Mesodermal cell (in vitro differentiated cells): Measurements from ENCODE around the gene IRX2.

Source experiments
- H3K27ac ChIP-seq: 2 replicates; pipeline ENCODE4 v1.7.0; 2013; ENCODE audit warnings: mild to moderate bottlenecking, low read depth, low read length, moderate library complexity; ENCODE audit not compliant: severe bottlenecking
- H3K36me3 ChIP-seq: 2 replicates; pipeline ENCODE4 v1.7.1; 2013; ENCODE audit warnings: mild to moderate bottlenecking, low read length, moderate library complexity; ENCODE audit not compliant: control insufficient read depth, insufficient read depth
- H3K4me1 ChIP-seq: one replicate; pipeline ENCODE4 v1.7.1; 2013; ENCODE audit warnings: mild to moderate bottlenecking, low read length; ENCODE audit not compliant: insufficient read depth, control insufficient read depth, poor library complexity, severe bottlenecking
- H3K4me3 ChIP-seq: 2 replicates; pipeline ENCODE4 v1.7.0; 2013; ENCODE audit warnings: low read length, control low read depth, mild to moderate bottlenecking; ENCODE audit not compliant: insufficient read depth, poor library complexity, severe bottlenecking; ENCODE audit errors: extremely low read depth
- H3K9me3 ChIP-seq: 2 replicates; pipeline ENCODE4 v1.7.1; 2013; ENCODE audit warnings: mild to moderate bottlenecking, low read length, moderate library complexity; ENCODE audit not compliant: control insufficient read depth
- WGBS, 2 experiments: methylation state at CpG; one replicate each; pipeline ENCODE4 v1.1.5; 2013; ENCODE audit warnings: missing lambda C conversion rate in 2 of 2; ENCODE audit not compliant: insufficient coverage in 2 of 2; 5-methylcytosine and 5-hydroxymethylcytosine counted together

The IRX2 gene

DNA sequence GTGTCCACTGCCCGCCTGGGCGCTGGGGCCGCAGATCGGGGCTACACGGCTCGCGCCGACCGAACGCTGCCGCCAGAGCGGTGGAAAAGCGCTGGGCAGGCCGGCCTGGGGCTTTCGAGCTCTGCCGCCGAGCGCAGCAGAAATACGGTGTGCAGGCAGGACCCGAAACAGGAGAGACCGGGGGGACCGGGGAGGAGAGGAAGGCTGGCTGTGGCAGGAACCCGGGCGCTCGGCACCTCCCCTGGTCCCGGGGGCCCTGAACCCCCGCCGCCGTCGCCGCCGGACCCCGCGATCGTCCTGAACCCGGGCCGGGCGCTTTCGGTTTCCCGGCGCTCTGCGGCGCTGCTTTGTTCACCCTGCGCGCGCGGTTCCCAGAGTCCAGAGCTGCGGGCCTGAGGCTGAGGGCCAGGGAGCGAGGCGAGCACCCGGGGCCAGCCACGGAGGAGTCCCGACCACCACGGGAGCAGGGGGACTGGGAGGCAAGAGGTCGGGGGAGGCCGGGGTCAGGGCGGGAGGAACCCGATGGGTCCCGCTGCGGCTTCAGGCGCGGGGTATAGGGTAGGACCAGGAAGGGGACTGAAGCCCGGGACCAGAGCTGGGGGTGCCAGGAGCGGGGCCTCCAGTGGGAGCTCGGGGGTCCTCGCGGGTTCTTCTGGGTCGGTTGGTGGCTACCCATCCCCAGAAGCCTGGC lies 12.0 kb downstream of the IRX2 start:
- H3K4me3 ChIP-seq, result peak overlapping the region; percentile 45
- 2 to 3% methylated on average over 33 to 43 of the region's 68 CpGs for WGBS, 2 experiments
- peaks cover 5% of the 10 kb centered on the region for H3K4me1 ChIP-seq
- no peaks in the 10 kb centered on the region for H3K9me3 ChIP-seq
- peaks cover 4% of the 10 kb centered on the region for H3K36me3 ChIP-seq
- H3K27ac ChIP-seq, result no peak overlapping the region

- peaks cover under 1% of the 10 kb centered on the region for H3K36me3 ChIP-seq
- peak overlapping the region; percentile 45 for H3K4me3 ChIP-seq
- no peak overlapping the region for H3K27ac ChIP-seq
- 27 to 45% methylated on average over 17 to 38 of the region's 54 CpGs for WGBS, 2 experiments
- peaks cover 5% of the 10 kb centered on the region for H3K4me1 ChIP-seq
- H3K9me3 ChIP-seq, result no peaks in the 10 kb centered on the region
Measured at GRCh38 chr5:2738700-2739359, 12.6 kb downstream of the IRX2 start.

DNA sequence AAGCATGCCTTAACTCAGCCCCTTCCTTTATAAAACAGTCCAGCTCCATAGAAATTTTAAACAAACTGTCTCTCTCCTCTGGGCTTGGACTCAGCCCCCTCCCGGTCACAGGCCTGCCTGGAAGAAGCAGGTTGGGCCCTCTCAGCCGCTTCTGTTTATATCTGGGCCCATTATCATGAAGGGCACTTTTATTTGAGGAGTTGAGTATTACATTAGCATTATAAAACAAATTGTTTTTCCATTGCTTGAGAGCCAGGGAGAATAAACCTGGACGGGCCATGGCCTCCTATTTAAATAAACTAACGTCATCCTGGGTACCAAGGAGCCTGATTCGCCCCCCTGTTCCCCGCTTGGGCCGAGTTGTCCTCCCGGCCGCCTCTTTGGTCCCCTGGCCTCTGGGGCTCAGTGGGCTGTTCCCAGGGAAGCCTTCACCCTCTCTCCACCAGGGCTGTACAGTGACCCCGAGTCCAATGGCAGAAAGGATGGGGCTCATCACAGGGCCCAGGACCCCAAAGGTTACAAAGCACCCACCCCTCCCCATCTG lies 13.2 kb downstream of the IRX2 start:
- Histone ChIP-seq H3K4me3 (no peak overlapping the region), H3K36me3 (no peaks in the 10 kb centered on the region), H3K9me3 (no peaks in the 10 kb centered on the region), H3K27ac (no peak overlapping the region), H3K4me1 (peaks cover 5% of the 10 kb centered on the region)
- WGBS, 2 experiments, result 80% methylated on average over 8 to 9 of the region's 10 CpGs

DNA sequence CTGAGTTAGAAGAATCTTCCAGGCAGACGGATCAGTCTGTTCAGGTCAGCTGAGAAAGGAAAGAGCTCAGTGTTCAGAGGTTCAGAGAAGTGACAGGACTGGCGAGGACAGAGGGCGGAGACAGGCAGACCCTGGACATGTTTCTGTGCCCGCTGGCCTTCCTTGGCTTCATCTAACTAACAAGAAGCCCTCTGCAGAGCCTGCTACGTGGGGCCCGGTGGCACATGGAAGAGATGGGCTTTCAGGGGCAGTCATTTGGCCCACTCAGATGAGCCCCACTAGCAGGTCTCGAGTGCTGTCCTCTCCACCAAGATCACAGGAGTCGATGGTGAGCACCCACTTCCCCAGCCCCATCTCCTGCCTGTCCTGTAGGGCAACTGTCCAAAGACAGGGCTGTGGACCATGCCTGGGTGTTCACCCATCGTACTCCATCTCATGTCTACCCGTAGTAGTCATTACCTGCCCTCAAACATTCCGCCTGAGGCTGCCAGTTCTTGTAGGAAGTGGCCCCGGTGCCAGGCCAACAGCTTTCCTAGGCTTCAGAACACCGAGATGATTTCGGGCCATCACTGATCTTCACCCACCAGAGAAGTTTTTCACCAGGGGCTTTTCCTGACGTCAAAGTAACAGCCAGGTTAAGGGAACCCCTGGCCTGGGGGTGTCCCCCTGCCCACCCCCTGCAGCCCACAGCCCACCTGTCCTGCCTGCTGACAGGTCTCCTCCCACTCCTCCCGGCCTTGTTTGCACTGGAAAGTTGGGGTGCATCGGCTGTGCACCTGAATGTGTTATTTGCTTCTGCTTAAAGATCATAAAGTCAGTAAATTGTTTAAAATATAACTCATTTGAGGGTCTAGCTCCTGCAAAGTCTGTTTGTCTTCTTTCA lies 14.0 kb downstream of the IRX2 start:
- peaks cover 5% of the 10 kb centered on the region for H3K4me1 ChIP-seq
- 83 to 90% methylated on average over 11 to 14 of the region's 17 CpGs for WGBS, 2 experiments
- no peak overlapping the region for H3K4me3 ChIP-seq
- H3K27ac ChIP-seq, result no peak overlapping the region
- H3K36me3 ChIP-seq, result no peaks in the 10 kb centered on the region
- no peaks in the 10 kb centered on the region for H3K9me3 ChIP-seq

- Histone ChIP-seq H3K4me3 (no peak overlapping the region), H3K9me3 (no peaks in the 10 kb centered on the region), H3K4me1 (peaks cover 5% of the 10 kb centered on the region), H3K36me3 (no peaks in the 10 kb centered on the region), H3K27ac (no peak overlapping the region)
- WGBS, 2 experiments, result 89 to 98% methylated on average over 8 of the region's 8 CpGs
Measured at GRCh38 chr5:2736872-2737271, 14.6 kb downstream of the IRX2 start.

DNA sequence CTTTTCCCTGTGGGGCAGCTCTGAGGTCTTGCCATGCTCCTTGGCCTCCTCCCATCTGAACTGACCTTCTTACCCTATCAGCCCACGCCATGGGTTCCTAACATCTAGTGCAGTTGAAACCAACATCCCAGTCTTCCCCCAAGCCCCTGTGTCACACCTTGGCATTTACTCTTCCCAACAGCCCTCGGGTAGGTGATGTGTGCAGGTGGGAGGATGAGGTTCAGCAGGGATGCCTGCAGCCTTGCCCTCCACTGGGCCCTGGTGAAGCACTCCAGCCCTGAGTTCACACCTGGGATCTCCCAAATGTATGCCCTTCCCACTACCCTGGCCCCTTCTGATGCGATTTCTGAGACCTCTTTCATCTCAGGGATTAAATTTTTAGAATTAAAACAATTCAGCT lies 15.5 kb downstream of the IRX2 start:
- WGBS, 2 experiments, result no CpG with 5 or more reads among the region's 3 CpGs
- no peak overlapping the region for H3K4me3 ChIP-seq

GRCh38 chr5:2732850-2733249 lies 18.6 kb downstream of the IRX2 start:
- Histone ChIP-seq H3K36me3 (no peaks in the 10 kb centered on the region), H3K27ac (no peak overlapping the region), H3K4me1 (no peaks in the 10 kb centered on the region), H3K4me3 (no peak overlapping the region), H3K9me3 (no peaks in the 10 kb centered on the region)
- WGBS, 2 experiments, result 92 to 100% methylated on average over 1 to 2 of the region's 3 CpGs

More for the DNA sequence above, 15.5 kb downstream of the IRX2 start:
- H3K36me3 ChIP-seq, result no peaks in the 10 kb centered on the region
- H3K27ac ChIP-seq, result no peak overlapping the region
- H3K4me1 ChIP-seq, result peaks cover 5% of the 10 kb centered on the region
- H3K9me3 ChIP-seq, result no peaks in the 10 kb centered on the region

DNA sequence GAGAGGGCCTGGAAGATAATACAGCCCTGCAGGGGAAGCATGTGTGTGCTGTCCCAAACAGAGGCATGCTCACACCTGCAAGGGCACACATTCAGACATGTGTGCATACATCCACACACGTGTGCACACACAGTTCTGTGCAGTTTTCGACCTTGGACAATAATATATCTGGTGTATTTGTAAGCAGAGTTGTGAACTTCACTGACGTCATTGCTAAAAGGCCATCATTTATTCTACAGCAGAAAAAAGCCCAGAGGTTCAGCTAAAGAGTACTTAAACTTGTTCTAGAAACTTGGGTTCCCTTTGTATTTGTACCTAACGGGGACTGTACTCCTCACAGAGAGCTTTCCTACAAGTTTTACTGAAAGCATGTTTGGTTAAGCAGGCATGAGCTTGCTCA lies 19.5 kb downstream of the IRX2 start:
- Histone ChIP-seq H3K4me3 (no peak overlapping the region), H3K9me3 (no peaks in the 10 kb centered on the region), H3K36me3 (no peaks in the 10 kb centered on the region), H3K27ac (no peak overlapping the region), H3K4me1 (no peaks in the 10 kb centered on the region)
- WGBS, 2 experiments, result 85% methylated on average over 2 of the region's 4 CpGs; no CpG with 5 or more reads in 1 of the 2 experiments

GRCh38 chr5:2729189-2729588 lies 22.3 kb downstream of the IRX2 start:
- Histone ChIP-seq H3K4me3 (no peak overlapping the region), H3K9me3 (no peaks in the 10 kb centered on the region), H3K4me1 (no peaks in the 10 kb centered on the region), H3K27ac (no peak overlapping the region), H3K36me3 (no peaks in the 10 kb centered on the region)
- WGBS, 2 experiments, result 75 to 88% methylated on average over 2 of the region's 7 CpGs

DNA sequence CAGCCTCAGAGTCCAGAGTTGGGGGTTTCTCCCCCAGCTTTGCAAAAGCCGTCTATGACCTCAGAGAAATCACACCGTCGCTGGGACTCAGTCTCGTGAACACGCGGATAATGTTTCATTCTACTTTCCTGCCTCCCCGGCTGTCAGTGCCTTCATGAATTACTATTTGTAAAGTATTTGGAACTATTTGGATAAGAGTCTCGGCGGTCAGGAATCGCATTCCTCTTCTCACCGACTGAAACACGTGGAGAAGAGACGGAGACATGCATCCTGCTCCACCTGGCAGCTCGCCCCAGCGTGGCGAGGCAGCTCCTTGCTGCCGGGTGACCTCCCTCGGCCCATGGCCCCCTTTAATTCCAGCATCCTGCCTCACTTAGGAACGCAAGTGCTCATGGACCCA lies 23.9 kb downstream of the IRX2 start:
- Histone ChIP-seq H3K36me3 (no peaks in the 10 kb centered on the region), H3K4me3 (no peak overlapping the region), H3K27ac (no peak overlapping the region), H3K9me3 (no peaks in the 10 kb centered on the region), H3K4me1 (no peaks in the 10 kb centered on the region)
- WGBS, 2 experiments, result 88 to 91% methylated on average over 17 to 19 of the region's 19 CpGs
